Thymus (tissue), 11 donors: ENCODE measurements around the gene ZSWIM5. TPM values are rescaled to one million over a fixed set of nuclear protein-coding genes. Genes with fewer than 3 reads are reported as not detected.
"Not testable (repeated sequence)": the region's sequence is repeated elsewhere in the genome, so short reads cannot be mapped to it uniquely, and the experiment has no call there.

Source experiments
- DNase-seq, 9 donors: peaks; one replicate each; pipeline ENCODE4 v3.0.0-alpha.2; 2013; ENCODE audit warnings: low spot score in 9 of 9, low read depth in 6 of 9, missing footprints in 1 of 9
- H3K27ac ChIP-seq, 2 donors: one replicate each; pipeline ENCODE4 v1.5.1; 2013; ENCODE audit warnings: control low read depth in 1 of 2, low read depth in 1 of 2, low read length in 1 of 2, mild to moderate bottlenecking in 1 of 2, moderate library complexity in 1 of 2
- H3K27me3 ChIP-seq, 2 donors: one replicate each; pipeline ENCODE4 v1.5.1; 2013; ENCODE audit warnings: low read length in 1 of 2; ENCODE audit not compliant: control insufficient read depth in 2 of 2, insufficient read depth in 1 of 2
- H3K36me3 ChIP-seq, 2 donors: one replicate each; pipeline ENCODE4 v1.5.1; 2013; ENCODE audit warnings: low read length in 1 of 2, mild to moderate bottlenecking in 1 of 2, moderate library complexity in 1 of 2; ENCODE audit not compliant: control insufficient read depth in 2 of 2, insufficient read depth in 2 of 2
- H3K4me1 ChIP-seq, 2 donors: one replicate each; pipeline ENCODE4 v1.5.1; 2013; ENCODE audit warnings: low read length in 2 of 2; ENCODE audit not compliant: control insufficient read depth in 2 of 2, insufficient read depth in 2 of 2
- H3K4me3 ChIP-seq, 2 donors: one replicate each; pipeline ENCODE4 v1.5.1; 2013; ENCODE audit warnings: low read length in 2 of 2, control low read depth in 1 of 2, mild to moderate bottlenecking in 1 of 2
- H3K9me3 ChIP-seq, 2 donors: one replicate each; pipeline ENCODE4 v1.5.1; 2013; ENCODE audit warnings: low read length in 1 of 2, mild to moderate bottlenecking in 1 of 2; ENCODE audit not compliant: control insufficient read depth in 2 of 2, insufficient read depth in 1 of 2
- WGBS: extraction: QIAGEN DNeasy Blood & Tissue Kit; methylation state at CpG from one replicate; pipeline ENCODE4 v1.1.7; 2013; 5-methylcytosine and 5-hydroxymethylcytosine counted together
- polyA plus RNA-seq: library from polyadenylated mRNA; stranded (reverse); fragments of 200-250 nt; gene quantifications from one replicate; pipeline ENCODE4 v1.2.3, GENCODE V29; 2013
- total RNA-seq: library from RNA; stranded (reverse); fragments of 120-200 nt; gene quantifications from one replicate; pipeline ENCODE4 v1.2.4, GENCODE V29; 2013
- donor health status: healthy.

The ZSWIM5 gene
- total and polyA plus RNA-seq, 2 donors, result 0.24 to 0.39 TPM

GRCh38 chr1:45097079-45097478 lies 109.3 kb downstream of the ZSWIM5 start:
- DNase-seq, result no peak
- Histone ChIP-seq H3K36me3 (no peaks in the 10 kb centered on the region), H3K27me3 (no peaks in the 10 kb centered on the region), H3K27ac (no peak overlapping the region), H3K9me3 (no peaks in the 10 kb centered on the region), H3K4me1 (no peaks in the 10 kb centered on the region), H3K4me3 (no peak overlapping the region)
- WGBS, result 91% methylated on average over 2 of the region's 2 CpGs

GRCh38 chr1:45095450-45095849 lies 111.0 kb downstream of the ZSWIM5 start:
- Histone ChIP-seq H3K27me3 (no peaks in the 10 kb centered on the region), H3K36me3 (no peaks in the 10 kb centered on the region), H3K27ac (no peak overlapping the region), H3K4me1 (no peaks in the 10 kb centered on the region), H3K4me3 (no peak overlapping the region), H3K9me3 (no peaks in the 10 kb centered on the region)
- no peak for DNase-seq
- 96% methylated on average over 2 of the region's 2 CpGs for WGBS

GRCh38 chr1:45094371-45094770 lies 112.0 kb downstream of the ZSWIM5 start:
- H3K4me3 ChIP-seq, H3K36me3 ChIP-seq, DNase-seq, H3K9me3 ChIP-seq, H3K27me3 ChIP-seq, H3K27ac ChIP-seq, H3K4me1 ChIP-seq: not testable (repeated sequence)
- WGBS, result 97% methylated on average over 4 of the region's 4 CpGs

- Histone ChIP-seq H3K27me3 (no peaks in the 10 kb centered on the region), H3K36me3 (no peaks in the 10 kb centered on the region), H3K4me1 (no peaks in the 10 kb centered on the region), H3K9me3 (no peaks in the 10 kb centered on the region), H3K27ac (no peak overlapping the region), H3K4me3 (no peak overlapping the region)
- DNase-seq, result no peak
Observed at GRCh38 chr1:45093334-45093733, 113.1 kb downstream of the ZSWIM5 start.

GRCh38 chr1:45089711-45090110 lies 116.7 kb downstream of the ZSWIM5 start:
- H3K4me1 ChIP-seq, result no peaks in the 10 kb centered on the region
- no peaks in the 10 kb centered on the region for H3K9me3 ChIP-seq
- WGBS, result 95% methylated on average over 2 of the region's 2 CpGs
- DNase-seq, result no peak
- no peak overlapping the region for H3K4me3 ChIP-seq
- H3K27me3 ChIP-seq, result no peaks in the 10 kb centered on the region
- H3K27ac ChIP-seq, result no peak overlapping the region
- no peaks in the 10 kb centered on the region for H3K36me3 ChIP-seq

GRCh38 chr1:45084562-45084961 lies 121.8 kb downstream of the ZSWIM5 start:
- H3K27me3 ChIP-seq, result no peaks in the 10 kb centered on the region
- H3K4me3 ChIP-seq, result no peak overlapping the region
- DNase-seq, result no peak
- H3K27ac ChIP-seq, result no peak overlapping the region
- no peaks in the 10 kb centered on the region for H3K4me1 ChIP-seq
- 97% methylated on average over 1 of the region's 1 CpG for WGBS
- H3K9me3 ChIP-seq, result no peaks in the 10 kb centered on the region
- no peaks in the 10 kb centered on the region for H3K36me3 ChIP-seq

GRCh38 chr1:45079533-45079932 lies 126.9 kb downstream of the ZSWIM5 start:
- no peak for DNase-seq
- Histone ChIP-seq H3K27ac (no peak overlapping the region), H3K27me3 (no peaks in the 10 kb centered on the region), H3K9me3 (no peaks in the 10 kb centered on the region), H3K4me1 (no peaks in the 10 kb centered on the region), H3K4me3 (no peak overlapping the region), H3K36me3 (no peaks in the 10 kb centered on the region)

- 97% methylated on average over 5 of the region's 5 CpGs for WGBS
- H3K4me3 ChIP-seq, H3K4me1 ChIP-seq, H3K9me3 ChIP-seq, H3K27ac ChIP-seq, H3K36me3 ChIP-seq, DNase-seq, H3K27me3 ChIP-seq: not testable (repeated sequence)
Observed at GRCh38 chr1:45076959-45077358, 129.4 kb downstream of the ZSWIM5 start.

- no peaks in the 10 kb centered on the region for H3K27me3 ChIP-seq
- no peak for DNase-seq
- no peak overlapping the region for H3K4me3 ChIP-seq
- 81% methylated on average over 2 of the region's 2 CpGs for WGBS
- no peaks in the 10 kb centered on the region for H3K9me3 ChIP-seq
- H3K36me3 ChIP-seq, result no peaks in the 10 kb centered on the region
- H3K4me1 ChIP-seq, result no peaks in the 10 kb centered on the region
- no peak overlapping the region for H3K27ac ChIP-seq
Observed at GRCh38 chr1:45071567-45071966, 134.8 kb downstream of the ZSWIM5 start.

- Histone ChIP-seq H3K27ac (no peak overlapping the region), H3K9me3 (no peaks in the 10 kb centered on the region), H3K27me3 (no peaks in the 10 kb centered on the region), H3K4me1 (no peaks in the 10 kb centered on the region), H3K4me3 (no peak overlapping the region), H3K36me3 (no peaks in the 10 kb centered on the region)
- 94% methylated on average over 2 of the region's 2 CpGs for WGBS
- DNase-seq, result no peak
Observed at GRCh38 chr1:45067806-45068205, 138.6 kb downstream of the ZSWIM5 start.
